GM19035 (cell line): ENCODE measurements around the gene GLIS1.

ENCODE experiments used
- ATAC-seq: cut with Tn5 transposase; IDR thresholded peaks from one replicate; pipeline ENCODE4 v1.9.1; 2021; ENCODE audit not compliant: unreplicated experiment

The GLIS1 gene

DNA sequence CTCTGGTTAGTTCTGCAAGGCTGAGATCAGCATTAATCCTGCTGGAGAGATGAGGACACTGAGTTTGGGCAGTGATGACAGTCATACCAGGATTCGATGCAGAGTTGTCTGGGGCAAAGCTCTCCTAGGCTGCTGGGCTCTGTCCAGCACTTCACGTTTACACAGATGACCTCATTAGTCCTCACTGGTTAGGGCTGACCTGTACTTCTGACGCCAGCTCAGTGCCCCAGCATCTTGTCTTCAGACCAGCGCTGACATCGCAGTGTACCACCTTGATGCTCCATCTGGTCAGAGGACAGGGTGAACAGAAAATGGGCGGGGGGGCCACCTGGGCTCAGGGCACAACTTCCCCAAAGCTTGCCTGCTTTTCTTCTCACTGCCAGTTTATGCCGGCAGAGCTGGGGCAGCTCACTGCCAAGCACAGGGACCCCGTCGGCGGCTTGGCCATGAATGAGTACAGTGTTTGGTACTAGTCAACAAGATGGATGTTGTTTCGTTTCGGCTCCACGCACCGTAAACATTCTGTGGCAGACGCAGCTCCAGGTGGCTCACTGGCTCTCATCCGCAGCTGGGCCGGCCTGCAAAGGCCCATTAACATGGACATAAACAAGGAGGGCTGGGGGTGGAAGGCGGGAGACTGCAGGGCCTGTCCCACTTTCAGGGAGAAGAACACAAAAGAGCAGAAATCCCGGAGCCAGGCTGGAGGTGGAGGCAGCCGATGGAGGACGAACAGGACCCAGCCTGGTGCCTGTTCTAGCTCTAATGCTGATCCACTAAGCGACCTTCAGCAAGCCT, 118.7 kb downstream of the GLIS1 start:
- no peak for ATAC-seq

- no peak for ATAC-seq
These were observed 119.5 kb downstream of the GLIS1 start for GRCh38 chr1:53619367-53620060.

GRCh38 chr1:53618500-53619366, 120.2 kb downstream of the GLIS1 start:
- ATAC-seq: no peak

DNA sequence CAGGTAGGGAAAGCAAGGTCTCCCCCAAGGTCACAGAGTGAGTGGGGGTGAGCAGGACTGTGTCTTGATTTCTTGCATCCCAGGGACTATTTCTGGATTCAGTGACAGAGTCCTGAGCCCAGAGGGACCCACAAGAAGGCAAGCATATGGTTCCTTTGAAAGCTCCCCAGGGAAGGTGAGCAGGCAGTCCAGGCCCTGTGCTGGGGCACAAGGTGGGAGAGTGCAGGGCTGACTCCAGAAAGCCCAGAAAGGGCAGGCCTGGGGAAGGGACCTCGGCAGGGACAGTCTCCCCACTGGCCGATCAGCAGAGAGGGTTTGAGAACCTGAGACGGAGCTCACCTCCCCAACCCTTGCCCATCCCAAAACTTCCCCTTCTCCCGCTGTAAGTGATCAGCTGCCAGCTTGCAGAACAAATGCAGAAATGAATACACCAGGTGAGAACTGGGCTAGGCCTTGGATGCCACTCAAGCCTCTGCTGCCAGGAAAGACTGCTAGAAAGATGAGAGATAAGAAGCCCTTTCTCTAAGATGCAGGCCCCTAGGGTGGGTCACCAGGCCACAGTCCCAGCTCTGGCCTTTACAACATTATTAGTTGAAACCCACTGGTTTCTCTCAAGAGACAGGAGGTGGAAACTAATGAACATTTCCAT, 121.0 kb downstream of the GLIS1 start:
- no peak for ATAC-seq

DNA sequence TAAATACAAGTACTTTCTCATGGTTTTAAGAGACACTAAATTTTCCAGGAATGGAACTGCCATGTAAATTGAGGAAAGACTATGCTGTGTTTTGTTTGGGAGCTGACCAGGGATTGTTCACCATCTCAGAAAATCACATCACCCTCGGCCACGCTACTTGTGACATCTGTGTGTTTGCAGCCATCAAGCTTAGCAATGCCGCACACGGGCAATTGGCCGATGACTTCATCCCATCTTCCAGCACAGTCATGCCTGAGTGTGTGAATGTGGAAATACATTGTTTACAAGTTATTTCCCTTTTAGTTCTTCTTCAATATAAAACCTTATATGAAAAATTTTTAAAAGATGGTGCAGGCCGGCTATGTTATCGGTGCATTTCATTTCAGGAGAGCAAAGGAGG, 121.6 kb downstream of the GLIS1 start:
- ATAC-seq: no peak

DNA sequence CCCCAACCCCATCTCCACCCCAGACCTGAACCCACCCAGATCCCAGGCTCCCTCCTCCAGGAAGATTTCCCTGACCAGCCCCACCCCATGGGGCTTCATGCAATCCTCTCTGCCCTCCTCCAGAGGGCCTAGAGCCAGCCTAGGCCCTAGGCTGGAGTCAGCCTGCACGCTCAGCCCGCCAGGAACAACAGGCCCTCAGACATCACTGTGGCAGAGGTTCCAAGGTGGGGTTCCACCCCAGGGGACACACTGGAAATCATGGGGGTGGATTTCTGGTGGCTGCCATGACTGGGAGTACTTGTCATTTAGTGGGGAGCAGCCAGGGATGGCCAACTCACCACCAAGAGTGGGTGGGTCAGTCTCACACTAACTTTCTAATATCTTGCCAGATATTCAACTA, 122.0 kb downstream of the GLIS1 start:
- no peak for ATAC-seq

DNA sequence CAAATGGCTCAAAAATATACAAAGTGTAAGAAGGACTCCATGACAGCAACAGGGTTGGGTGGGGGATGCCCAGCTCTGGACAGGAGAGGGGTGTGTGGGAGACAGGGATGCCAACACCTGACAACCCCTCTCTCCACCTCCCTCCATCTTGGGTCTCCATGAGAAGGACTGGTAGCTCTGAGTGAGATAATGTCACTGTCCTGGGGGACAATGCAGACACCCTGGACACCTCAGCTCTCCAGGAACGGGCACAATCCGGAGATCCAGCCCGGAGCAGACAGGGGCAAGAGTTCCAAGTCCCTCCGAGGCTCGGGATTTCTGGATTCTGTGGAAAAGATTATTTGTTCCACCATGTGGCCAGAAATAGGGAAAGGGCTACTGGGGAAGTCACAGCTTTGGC, 122.5 kb downstream of the GLIS1 start:
- ATAC-seq: no peak

DNA sequence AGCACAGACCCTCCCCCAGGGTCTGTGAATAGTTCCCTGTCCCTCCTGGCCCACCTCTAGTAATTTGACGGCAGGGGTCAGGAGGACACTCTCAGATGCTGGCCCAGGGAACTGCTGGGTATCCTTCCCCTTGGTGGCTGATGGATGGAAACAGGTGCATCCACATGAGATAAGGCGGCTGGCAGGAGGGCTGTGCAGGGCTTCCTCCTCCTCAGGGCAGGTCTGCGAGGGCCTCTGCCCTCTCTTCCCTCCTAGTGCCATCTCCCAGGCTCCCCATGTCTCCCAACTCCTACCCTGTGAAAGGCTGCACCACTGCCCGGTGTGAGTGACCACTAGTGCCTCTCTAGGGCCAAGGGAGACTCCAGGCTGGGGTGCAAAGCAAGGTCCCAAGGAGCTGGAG, 123.9 kb downstream of the GLIS1 start:
- no peak for ATAC-seq

- ATAC-seq: no peak
These were observed 124.5 kb downstream of the GLIS1 start for GRCh38 chr1:53614231-53615021.

- no peak for ATAC-seq
These were observed 130.3 kb downstream of the GLIS1 start for GRCh38 chr1:53608676-53609075.

GRCh38 chr1:53608071-53608470, 130.9 kb downstream of the GLIS1 start:
- ATAC-seq: no peak

DNA sequence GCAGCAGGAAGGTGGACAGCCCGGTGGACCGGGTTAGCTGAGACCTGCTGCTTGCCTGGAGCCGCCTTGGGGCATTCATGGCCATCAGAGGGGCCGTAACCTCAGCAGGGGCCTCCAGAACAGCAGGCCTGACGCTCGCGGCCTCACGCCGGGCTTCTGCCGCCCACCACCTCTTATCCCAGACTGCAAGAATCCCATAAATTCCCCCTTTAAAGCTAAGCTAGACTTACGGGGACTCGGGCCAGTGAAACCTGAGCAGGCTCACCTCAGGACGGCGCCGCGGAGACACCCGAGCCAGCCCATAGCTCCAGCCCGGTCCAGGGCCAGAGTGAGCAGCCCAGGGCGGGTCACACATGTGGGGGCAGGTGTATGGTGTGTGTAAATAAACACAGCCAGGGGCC, 132.3 kb downstream of the GLIS1 start:
- no peak for ATAC-seq

GRCh38 chr1:53606197-53606596, 132.8 kb downstream of the GLIS1 start:
- ATAC-seq: no peak

DNA sequence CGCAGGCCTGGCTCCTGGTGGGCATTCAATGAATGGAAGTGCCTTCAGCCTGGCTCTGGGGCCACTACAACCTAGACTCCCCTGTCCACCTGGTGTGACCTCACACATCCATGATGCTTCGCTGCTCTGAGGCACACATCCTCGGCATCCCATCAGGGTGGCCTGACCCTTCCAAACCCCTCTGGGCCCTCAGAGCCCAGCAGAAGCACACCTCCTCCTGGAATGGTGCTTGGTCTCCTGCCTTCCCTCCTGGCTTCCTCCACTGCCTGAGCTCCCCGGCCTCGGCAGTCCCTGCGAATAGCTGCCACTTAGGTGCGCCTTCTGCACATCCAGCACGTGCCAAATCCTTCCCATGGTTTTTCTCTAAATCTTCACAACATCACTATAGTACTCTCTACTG, 133.8 kb downstream of the GLIS1 start:
- ATAC-seq: no peak

GRCh38 chr1:53604291-53604919, 134.6 kb downstream of the GLIS1 start:
- ATAC-seq: no peak

DNA sequence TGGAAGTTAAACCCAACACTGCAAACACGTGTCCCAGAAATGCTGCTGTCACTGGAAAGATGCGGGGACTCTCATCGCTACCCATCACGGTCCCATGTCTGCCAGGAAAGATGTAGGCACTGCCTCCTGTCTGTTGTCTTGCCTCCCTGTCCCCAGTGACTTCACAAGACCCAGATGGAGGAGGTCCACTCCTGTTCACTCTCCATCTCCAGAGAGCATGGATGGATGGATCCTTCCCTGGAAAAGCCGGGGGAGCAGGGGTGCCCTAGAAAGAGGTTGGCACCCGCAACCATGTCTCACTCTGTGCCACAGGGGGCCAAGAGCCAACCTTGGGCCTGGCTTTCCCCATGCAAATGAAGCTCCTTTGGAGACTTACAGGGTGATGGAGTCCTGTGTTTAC, 135.5 kb downstream of the GLIS1 start:
- no peak for ATAC-seq

- no peak for ATAC-seq
These were observed 136.8 kb downstream of the GLIS1 start for GRCh38 chr1:53601867-53602775.

GRCh38 chr1:53601031-53601745, 137.8 kb downstream of the GLIS1 start:
- ATAC-seq: no peak
